NK-92 treated with Interleukin-12 subunit alpha and Interleukin-12 subunit beta, amount 100 ng/mL, for 24 hours (cell line): ENCODE measurements around the gene KIF22.

ENCODE experiments used
- DNase-seq: peaks from one replicate; lab custom pipeline; 2025; lab: John Stamatoyannopoulos, UW

The KIF22 gene

DNA sequence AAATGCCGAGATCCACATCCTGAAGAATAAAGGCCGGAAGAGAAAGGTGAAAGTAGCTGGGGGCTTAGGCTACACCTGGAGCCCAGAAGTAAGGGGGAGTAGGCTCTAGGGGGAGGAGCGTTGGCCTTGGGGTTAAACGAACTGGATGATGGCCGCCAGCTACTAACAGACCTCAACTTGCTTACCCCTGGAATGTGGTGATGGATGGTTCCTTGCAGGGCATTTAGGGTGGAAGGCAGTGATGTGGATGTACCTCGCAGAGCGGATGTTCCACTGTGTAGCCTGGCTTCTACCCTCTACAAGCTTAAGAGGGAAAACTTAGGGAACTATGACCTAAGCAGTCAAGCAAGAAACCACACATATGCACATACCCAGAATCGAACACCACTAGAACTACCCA is 13.5 kb downstream of the KIF22 start:
- DNase-seq, result no peak

- no peak for DNase-seq
Observed at GRCh38 chr16:29804455-29805231, 14.1 kb downstream of the KIF22 start.

DNA sequence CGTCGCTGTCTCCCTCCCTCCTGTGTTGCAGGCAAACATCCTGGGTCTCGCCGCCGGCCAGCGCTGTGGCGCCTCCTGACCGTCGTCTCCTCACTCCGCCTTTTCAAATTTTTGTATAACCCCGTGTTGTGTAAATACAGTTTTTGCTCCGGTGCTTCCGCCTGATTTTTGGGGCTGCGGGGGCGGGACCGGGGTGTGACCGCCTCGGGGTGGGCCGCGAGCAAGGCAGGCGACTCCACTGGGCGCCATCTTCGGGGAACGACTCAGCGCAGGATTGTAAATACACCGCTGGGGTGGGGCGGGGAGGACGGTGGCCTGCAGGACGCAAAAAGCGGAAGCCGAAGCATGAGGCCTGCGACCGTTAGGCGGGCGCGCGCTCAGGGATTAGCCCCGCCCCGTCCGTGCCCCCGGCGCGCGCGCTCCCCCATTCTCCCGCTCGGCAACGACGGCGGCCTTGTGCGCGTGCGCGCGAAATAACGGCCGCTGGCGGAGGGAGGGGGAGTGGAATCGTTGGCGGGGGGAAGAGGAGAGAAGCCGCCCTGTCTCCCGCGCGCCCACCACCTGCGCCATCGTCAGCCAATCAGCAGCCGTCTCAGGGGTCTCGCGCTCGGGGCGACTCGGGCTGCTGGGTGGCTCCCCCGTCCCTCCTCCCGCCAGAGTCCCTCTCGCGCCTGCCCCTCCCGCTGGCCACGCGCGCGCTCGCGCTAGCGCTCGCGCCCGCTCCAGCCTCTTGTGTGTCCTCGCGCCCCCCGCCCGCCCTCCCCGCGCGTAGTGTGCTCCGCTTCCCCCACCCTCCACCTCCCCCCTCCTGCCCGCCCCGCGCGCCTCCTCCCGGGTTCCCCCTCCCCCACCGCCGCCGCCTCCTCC is 14.9 kb downstream of the KIF22 start:
- DNase-seq, result peak; percentile 100

DNA sequence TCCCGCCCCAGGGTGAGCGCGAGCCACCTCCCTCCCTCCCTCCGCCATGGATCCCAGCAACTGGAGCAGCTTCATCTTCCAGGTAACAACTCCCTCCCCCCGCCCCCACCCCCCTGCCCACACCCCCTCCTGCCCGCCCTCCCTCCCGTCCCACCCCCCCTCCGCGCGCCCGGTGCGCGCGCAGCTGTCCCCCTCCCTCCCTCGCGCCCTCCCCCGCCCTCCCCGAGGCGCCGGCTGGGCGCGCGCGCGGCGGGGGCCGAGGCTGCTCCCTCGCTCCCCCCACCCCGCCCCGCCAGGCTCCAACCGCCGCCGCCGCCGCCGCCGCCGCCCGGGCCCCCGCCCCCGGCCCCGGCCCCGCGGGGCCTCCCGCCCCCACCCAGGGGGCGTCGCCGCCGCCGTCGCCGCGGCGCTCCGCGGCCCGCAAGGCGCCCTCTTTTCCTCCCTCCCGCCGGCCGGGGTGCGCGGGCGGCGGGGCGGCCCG is 15.6 kb downstream of the KIF22 start, which contains the start of gene MAZ:
MAZ (plus strand) TSS at position 431 of the 481 bp plus-strand sequence. CDS start 173 bp downstream, outside the sequence.
- no peak for DNase-seq

DNA sequence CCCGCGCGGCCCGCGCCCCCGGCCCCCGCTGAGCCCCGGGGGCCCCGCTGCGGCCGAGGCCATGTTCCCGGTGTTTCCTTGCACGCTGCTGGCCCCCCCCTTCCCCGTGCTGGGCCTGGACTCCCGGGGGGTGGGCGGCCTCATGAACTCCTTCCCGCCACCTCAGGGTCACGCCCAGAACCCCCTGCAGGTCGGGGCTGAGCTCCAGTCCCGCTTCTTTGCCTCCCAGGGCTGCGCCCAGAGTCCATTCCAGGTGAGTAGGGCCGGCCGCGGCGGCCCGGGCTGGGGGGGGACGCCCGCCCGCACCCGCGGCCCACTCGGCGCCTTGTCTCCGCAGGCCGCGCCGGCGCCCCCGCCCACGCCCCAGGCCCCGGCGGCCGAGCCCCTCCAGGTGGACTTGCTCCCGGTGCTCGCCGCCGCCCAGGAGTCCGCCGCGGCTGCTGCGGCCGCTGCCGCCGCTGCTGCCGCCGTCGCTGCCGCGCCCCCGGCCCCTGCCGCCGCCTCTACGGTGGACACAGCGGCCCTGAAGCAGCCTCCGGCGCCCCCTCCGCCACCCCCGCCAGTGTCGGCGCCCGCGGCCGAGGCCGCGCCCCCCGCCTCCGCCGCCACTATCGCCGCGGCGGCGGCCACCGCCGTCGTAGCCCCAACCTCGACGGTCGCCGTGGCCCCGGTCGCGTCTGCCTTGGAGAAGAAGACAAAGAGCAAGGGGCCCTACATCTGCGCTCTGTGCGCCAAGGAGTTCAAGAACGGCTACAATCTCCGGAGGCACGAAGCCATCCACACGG is 16.3 kb downstream of the KIF22 start:
- DNase-seq, result peak; percentile 63

DNA sequence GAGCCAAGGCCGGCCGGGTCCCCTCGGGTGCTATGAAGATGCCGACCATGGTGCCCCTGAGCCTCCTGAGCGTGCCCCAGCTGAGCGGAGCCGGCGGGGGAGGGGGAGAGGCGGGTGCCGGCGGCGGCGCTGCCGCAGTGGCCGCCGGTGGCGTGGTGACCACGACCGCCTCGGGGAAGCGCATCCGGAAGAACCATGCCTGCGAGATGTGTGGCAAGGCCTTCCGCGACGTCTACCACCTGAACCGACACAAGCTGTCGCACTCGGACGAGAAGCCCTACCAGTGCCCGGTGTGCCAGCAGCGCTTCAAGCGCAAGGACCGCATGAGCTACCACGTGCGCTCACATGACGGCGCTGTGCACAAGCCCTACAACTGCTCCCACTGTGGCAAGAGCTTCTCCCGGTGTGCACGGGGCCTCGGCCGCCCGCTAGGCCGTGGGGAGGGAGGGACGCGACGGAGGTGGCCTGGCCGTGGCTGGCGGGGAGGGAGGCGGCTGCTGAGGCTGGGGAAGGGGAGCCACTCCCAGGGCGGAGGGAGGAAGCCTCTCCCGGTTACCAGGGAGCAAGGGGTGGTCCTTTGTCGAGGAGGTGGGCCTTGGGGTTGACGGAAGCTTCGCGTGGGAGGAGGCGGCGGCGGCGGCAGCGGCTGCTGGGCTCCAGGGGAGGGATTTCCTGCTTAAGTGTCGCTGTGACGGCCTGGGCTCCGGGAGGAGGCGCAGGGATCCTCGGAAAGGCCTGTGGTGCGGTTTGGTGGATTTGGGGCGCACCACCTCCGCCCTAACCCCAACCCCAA is 17.1 kb downstream of the KIF22 start:
- DNase-seq, result peak; percentile 90

DNA sequence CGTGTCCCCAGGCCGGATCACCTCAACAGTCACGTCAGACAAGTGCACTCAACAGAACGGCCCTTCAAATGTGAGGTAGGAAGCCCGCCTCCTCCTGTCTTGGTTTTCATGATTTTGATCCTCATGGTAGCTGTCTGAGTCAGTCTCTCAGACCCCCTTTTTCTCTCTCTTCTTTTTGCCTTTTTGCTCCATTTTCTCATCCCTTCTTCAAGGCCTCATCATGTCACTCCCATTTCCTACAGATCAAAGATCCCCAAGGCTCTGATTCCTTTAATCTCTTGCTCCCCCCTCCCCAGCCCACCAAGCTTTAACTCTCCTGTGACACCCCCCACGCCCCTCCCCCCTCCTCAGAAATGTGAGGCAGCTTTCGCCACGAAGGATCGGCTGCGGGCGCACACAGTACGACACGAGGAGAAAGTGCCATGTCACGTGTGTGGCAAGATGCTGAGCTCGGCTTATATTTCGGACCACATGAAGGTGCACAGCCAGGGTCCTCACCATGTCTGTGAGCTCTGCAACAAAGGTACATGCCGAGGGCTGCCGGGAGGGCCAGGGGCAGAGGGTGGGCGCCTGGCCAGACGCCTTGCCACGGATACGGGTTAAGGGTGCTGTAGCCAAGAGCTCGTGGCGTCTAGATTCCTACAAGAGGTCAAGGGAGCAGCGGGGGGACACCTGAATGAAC is 17.8 kb downstream of the KIF22 start:
- no peak for DNase-seq

DNA sequence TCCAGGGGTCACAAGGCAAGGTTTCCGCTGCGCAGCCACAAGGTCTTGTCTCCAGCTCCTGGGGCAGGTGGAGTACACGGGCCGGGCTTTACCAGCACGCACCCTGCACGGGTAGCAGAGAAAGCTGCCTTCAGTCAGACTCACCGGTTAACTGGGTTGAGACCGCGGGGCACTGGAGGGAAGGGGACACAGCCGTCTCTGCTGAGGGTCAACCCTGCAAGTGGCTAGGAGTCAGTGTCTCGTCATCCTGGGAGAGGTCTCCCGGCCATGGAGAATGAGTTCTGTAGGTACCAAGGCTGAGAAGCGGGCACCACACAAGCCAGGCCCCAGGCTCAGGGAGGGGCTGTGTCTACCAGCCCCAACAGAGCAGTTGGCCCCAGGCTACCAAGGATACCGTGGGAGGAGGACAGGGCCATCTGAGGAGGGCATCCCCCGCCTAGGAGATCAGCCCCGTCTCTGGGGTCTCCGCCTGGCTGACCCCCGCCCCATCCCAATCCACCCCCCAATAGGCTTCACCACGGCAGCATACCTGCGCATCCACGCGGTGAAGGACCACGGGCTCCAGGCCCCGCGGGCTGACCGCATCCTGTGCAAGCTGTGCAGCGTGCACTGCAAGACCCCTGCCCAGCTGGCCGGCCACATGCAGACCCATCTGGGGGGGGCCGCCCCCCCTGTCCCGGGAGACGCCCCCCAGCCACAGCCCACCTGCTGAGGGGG is 18.6 kb downstream of the KIF22 start:
- DNase-seq, result no peak

DNA sequence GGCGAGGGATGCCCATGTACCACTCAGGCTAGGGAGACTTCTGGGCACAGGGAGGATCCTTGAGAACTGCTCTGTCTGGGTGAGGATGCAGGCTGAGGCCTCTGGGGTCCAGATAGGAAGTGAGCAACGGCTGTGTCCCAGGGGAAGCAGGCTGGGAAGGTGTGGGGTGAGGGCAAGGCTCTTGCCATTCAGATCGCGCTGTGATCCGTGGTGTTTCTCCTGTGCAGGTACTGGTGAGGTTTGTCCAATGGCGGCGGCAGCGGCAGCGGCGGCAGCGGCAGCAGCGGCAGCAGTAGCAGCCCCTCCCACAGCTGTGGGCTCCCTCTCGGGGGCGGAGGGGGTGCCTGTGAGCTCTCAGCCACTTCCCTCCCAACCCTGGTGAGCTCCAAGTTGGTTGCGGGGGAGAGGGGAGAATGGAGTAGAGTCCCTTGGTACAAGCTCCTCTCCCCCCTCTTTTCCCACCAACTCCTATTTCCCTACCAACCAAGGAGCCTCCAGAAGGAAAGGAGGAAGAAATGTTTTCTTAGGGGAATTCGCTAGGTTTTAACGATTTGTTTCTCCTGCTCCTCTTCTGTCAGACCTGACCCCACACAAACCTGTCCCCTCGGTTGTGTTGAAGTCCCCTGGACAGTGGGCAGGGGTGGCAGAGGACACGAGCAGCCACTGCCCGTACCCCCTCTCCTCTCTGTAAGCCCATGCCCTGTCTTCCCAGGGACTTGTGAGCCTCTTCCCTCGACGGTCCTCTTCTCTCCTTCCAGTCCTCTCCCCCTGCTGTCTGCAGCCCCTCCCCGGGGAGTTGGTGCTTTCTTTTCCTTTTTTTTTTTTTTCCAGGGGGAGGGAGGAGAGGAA is 19.5 kb downstream of the KIF22 start:
- no peak for DNase-seq

DNA sequence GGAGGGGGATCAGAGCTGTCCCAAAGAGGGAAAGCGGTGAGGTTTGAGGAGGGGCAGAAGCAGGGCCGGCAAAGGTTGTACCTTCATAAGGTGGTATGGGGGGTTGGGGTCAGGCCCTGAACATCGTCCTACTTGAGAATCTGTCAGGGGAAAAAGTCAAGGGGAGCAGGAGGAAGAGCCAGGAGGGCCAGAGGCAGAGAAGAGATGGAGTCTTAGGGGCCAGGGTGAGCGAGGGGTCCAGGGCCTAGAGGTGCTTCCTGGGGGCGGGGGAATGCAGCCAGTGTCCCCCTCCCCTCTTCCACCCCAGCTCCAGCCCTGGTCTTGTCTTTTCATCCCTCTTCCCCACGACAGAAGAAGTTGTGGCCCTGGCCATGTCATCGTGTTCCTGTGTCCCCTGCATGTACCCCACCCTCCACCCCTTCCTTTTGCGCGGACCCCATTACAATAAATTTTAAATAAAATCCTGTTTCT is 20.2 kb downstream of the KIF22 start:
- no peak for DNase-seq

DNA sequence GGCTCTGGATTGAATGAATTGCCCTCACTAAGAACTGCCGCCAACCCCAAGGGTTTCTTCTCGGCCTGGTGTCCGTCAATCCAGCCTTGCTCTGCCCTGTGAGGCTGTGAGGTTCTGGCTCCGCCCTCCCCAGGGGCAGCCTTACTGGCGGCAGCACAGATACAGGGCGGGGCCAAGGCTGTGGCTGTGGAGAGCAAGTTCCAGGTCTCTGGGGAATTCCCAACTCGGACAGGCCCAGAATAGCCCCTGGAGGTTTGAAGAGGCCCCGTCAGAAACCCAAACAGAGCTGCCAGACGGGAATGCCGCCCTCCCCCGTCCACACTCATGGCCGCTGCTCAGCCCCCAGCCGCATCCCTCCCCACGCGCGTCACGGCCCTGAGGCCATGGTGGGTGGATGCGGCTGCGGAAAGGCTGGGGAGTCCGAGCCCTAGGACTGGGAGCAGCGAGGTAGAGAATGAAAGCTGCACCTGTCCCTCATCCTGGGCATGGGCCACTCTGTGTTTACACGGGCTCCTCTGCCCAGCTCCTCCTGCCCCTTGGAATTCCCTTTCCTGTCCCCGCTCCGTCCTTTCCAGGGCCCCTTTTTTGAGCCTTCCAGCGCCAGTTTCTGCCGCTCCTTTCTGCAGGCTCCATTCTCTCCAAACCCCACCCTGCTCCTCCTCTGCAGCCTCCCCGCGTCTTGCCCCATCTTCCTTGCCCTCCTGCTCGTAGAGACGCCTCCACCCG is 20.8 kb downstream of the KIF22 start:
- no peak for DNase-seq

GRCh38 chr16:29811896-29812665 is 21.5 kb downstream of the KIF22 start, which contains the start of gene PRRT2:
PRRT2 (plus strand) TSS chr16:29812193; CDS start chr16:29813055, 862 bp downstream.
- DNase-seq, result no peak

DNA sequence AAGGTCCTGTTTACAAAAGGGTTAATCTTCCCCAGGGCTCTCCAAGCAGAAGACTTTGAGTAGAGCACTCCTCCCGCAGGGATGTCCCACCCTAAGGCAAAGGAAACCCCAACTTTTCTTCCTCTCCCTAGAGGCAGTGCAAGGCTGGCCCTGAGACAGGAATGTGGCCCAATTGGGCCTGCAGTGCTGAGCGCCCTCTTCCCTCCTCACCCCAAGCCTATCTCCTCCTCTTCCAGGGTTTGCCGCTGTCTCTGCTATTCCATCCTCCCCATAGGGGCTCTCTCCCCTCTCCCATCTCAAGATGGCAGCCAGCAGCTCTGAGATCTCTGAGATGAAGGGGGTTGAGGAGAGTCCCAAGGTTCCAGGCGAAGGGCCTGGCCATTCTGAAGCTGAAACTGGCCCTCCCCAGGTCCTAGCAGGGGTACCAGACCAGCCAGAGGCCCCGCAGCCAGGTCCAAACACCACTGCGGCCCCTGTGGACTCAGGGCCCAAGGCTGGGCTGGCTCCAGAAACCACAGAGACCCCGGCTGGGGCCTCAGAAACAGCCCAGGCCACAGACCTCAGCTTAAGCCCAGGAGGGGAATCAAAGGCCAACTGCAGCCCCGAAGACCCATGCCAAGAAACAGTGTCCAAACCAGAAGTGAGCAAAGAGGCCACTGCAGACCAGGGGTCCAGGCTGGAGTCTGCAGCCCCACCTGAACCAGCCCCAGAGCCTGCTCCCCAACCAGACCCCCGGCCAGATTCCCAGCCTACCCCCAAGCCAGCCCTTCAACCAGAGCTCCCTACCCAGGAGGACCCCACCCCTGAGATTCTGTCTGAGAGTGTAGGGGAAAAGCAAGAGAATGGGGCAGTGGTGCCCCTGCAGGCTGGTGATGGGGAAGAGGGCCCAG is 22.4 kb downstream of the KIF22 start:
- no peak for DNase-seq

GRCh38 chr16:29813644-29814562 is 23.4 kb downstream of the KIF22 start:
- no peak for DNase-seq

GRCh38 chr16:29814592-29814991 is 24.0 kb downstream of the KIF22 start:
- no peak for DNase-seq
